NT2/D1 (cell line): ENCODE data around the gene CFH.

Source experiments
- YY1 ChIP-seq: IDR thresholded peaks from 2 replicates; pipeline ENCODE4 v1.6.1; 2011; ENCODE audit not compliant: insufficient read length, insufficient read depth
- ZNF274 ChIP-seq: IDR thresholded peaks from 2 replicates; pipeline ENCODE4 v1.6.1; 2011; ENCODE audit warnings: mild to moderate bottlenecking, low read depth, low read length

DNA sequence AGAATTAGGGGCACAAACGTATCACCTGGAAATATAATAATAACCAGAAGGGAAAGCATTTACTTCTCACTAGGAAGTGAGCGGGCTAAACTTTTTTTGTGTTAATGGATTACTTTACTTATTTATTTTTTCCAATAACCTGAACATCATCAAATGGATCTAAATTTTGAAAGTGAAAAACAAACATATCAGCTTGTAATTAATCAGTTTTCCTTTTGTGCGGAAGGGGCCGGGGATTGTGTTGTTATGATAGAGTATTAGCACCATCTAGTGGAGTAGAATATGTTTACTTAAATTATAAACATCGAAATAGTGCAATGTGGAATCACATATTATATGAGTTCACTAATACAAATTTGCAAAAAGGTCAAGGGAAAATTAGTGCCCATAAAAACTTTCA lies 9.0 kb downstream of the CFH start:
- TF ChIP-seq ZNF274 (no peak), YY1 (no peak)
